NOMO-1 (cell line): ENCODE measurements around the gene OR6C76.
"Not testable (repeated sequence)": the region's sequence is repeated elsewhere in the genome, so short reads cannot be mapped to it uniquely, and the experiment has no call there.

ENCODE experiments used
- DNase-seq, 2 experiments: peaks; one replicate each; lab custom pipeline; 2025; ENCODE audit not compliant: unreplicated experiment in 2 of 2; lab: John Stamatoyannopoulos, UW

Gene OR6C76

DNA sequence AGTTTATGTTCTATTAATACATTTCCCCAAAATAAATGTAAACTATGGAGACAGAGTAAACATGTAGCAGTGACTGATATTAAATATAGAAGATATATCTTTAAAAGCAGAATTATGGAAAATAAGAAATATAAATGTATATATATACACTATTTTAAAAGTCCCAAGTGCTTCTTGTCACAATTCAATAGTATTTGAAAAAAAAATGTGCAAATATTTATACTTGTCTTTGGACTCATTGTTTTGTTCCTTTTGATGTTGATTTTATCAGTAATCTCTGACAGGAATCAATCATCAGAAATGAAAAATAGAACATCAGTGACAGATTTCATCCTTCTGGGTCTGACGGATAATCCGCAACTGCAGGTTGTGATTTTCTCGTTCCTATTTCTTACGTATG, at the start of gene OR6C76:
TSS of gene OR6C76 (plus strand) at position 301 of the 400 bp plus-strand sequence. CDS start at position 301, 0 bp downstream.
- no peak for DNase-seq

- DNase-seq: no peak
Observed at GRCh38 chr12:55385891-55386290, 40.2 kb upstream of the OR6C76 start.

DNA sequence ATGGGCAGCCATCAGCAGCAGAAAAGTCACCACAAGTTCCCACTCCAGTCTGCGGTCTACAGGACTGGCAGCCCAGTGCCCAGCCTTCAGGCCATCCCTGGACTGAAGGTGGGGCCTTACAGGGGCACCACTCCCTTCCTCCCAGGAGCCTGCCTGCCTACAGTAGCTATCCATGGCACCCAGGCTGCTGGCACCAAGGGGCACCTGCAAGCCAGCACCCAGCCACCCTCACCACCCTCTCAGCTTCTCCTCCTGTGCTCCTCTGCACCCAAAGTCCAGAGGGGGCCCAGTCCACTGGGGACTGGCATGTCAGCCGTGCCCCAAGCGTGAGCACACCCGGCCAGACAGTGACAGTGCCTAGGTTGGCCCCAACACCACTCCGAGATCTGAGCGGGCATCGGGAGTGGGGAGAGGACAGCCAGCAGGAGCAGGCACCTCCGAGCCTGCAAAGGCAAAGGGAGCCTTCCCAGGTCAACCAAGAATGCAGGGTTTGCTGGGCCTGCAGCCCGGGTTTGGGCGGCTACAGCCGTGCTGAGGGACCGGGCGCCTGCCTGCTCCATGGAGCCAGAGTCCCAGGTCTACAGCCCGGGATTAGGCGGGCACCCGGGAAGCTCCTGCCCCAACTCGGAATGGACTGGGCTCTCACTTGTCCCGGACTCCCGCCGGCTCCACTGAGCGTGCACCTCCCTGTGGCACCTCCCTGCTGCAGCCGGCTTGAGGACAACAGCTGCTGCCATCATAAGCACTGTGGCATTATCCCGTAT, 33.8 kb upstream of the OR6C76 start:
- DNase-seq: no peak

GRCh38 chr12:55396326-55396725, 29.7 kb upstream of the OR6C76 start:
- DNase-seq: no peak

GRCh38 chr12:55400229-55400628, 25.8 kb upstream of the OR6C76 start, which contains the start of gene OR6C65:
TSS of gene OR6C65 (plus strand) at chr12:55400529. CDS start at chr12:55400529, 0 bp downstream.
- no peak for DNase-seq

- DNase-seq: no peak
Observed at GRCh38 chr12:55407866-55408265, 18.2 kb upstream of the OR6C76 start.

- DNase-seq: not testable (repeated sequence)
Observed at GRCh38 chr12:55409133-55409532, 16.9 kb upstream of the OR6C76 start.

DNA sequence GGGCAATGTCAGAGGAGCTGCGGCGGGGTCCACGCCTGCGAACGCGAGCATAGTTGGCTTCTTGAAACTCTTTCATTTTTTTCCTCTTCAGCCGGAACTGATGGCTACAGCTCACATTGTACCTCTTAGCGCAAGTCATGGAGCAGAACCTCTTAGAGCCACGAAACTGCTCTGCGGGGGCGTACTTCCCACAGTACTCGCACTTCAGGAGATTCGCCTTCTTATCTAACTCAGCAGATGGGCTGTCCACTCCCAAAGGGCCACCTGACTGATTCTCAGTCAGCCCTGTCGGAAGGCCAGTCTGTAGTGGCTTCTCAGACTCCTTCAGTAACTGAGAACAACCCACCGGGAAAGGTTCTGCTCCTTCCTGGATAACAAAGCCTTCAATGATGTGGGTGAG, 13.9 kb upstream of the OR6C76 start:
- not testable (repeated sequence) for DNase-seq

DNA sequence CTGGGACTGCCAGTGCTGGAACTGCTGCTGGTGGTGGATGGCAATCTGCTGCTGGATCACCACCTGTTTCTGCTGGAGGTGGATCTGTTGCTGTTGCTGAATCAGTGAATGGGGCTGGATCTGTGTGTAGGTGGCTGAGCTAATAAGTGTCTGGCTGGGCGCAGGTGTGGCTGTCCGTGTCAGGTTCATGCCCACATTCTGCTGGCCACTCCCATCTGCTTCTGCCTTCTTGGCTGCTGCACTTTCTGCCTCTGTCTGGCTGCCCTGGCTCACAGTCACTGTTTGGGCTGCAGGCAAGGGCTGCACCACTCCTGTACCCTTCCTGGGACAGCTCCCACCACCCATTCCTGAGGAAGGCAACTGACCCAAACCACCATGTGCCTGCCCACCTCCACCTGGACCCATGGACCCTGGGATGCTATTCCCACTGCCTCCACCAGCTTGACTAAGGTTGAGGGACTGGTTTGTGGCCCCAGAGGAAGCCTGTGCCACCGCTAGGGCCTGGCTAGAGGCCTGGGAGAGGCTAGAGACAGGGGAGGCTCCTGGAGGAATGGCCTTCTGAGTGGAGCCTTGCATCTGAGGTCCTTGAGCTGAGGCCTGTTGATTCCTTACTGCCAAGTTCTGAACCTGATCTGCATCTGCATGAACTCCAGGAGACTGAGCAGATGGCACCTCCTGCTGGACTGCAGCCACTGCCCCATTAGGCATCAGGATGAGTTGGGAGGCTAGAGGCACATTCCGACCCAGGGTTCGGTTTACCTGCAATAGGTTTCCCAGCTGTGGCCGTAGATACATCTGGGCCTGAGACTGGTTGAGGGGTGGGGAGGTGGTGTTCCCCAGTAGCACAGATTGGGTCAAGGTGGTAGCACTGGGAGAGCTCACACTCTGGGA, 12.3 kb upstream of the OR6C76 start:
- DNase-seq: not testable (repeated sequence)

DNA sequence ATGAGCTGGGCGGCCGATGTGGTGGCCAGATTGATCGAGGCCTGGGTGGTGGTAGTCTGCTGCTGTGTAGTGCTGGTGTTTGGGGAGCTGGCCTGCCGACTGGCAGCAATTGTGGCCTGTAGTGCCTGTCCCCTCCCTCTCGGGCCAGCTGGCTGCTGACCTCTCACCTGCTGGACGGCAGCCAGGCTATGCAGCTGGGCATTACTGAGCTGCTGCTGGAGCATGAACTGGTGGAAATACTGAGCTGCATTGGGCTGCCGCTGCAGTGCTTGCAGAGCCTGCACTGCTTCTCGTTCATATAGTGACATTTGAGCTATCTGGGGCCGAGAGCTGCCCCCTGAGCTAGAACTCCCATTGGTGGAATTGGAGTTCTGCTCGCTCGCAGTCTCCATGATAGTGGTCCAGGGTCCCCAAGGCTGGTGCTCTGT, 11.6 kb upstream of the OR6C76 start:
- not testable (repeated sequence) for DNase-seq

DNA sequence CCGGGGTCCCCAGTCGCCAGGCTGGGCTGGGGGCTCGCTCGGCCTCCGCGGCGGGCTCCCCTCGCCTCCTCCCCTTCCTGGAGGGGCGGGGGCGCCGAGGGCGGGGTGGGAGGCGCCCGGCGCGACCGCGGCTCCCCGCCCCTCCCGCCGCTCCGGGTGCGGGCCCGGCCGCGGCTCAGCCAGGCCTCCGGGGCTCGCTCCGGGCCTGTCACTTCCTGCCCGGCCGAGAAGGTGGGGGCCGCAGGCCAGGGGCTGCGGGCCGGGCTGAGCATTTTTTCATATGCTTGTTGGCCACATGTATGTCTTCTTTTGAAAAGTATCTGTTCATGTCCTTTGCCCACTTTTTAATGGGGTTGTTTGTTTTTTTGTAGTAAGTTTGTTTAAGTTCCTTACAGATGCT, 11.2 kb upstream of the OR6C76 start:
- not testable (repeated sequence) for DNase-seq

DNA sequence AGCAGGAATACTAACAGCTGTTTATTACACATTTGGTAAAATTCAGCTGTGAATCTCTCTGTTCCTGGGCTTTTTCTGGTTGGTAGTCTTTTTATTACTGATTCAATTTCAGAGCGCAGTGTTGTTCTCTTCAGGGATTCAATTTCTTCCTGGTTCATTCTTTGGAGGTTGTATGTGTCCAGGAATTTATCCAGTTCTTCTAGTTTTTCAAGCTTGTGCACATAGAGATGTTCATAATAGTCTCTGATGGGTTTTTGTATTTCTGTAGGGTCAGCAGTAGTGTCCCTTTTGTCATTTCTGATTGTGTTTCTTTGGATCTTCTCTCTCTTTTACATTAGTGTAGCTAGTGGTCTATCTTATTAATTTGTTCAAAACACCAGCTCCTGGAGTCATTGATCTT, 9.1 kb upstream of the OR6C76 start:
- no peak for DNase-seq

- DNase-seq: no peak
Observed at GRCh38 chr12:55420307-55420962, 5.6 kb upstream of the OR6C76 start.

GRCh38 chr12:55428331-55429243, 2.5 kb downstream of the OR6C76 start:
- peak in 1 of 2 experiments; percentile 55 for DNase-seq

- not testable (repeated sequence) for DNase-seq
Observed at GRCh38 chr12:55441233-55441632, 15.2 kb downstream of the OR6C76 start.

GRCh38 chr12:55443776-55444175, 17.7 kb downstream of the OR6C76 start, which contains the start of gene OR6C2:
TSS of gene OR6C2 (plus strand) at chr12:55444076. CDS start at chr12:55452214, 8,138 bp downstream.
- no peak for DNase-seq

GRCh38 chr12:55445357-55445756, 19.3 kb downstream of the OR6C76 start:
- peak in 1 of 2 experiments; percentile 72 for DNase-seq

GRCh38 chr12:55446326-55446725, 20.3 kb downstream of the OR6C76 start:
- peak; percentile 53 to 81 for DNase-seq

DNA sequence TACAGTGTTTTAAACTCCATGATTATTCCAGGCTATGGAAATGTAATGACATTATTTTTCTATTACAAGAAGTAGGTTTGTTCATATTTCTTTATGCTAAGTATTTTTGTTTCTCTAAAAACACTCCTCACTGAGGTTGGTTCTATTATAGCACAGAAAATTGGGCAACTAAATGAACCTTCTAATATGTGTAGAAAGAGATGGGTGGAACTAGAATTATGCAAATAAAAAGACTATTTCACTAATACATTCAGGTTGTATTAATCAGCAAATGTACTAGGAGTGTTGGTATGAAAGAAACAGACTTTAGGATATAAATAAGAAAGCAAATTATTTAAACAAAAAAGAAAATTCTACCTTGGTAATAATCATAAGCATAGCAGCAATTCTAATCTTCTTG, 22.8 kb downstream of the OR6C76 start:
- no peak for DNase-seq

DNA sequence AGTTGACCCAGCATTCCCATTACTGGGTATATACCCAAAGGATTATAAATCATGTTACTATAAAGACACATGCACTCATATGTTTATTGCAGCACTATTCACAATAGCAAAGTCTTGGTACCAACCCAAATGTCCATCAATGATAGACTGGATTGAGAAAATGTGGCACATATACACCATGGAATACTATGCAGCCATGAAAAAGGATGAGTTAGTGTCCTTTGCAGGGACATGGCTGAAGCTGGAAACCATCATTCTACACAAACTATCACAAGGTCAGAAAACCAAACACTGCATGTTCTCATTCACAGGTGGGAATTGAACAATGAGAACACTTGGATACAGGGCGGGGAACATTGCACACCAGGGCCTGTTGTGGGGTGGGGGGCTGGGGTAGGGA, 38.9 kb downstream of the OR6C76 start:
- not testable (repeated sequence) for DNase-seq
